CD1c-positive myeloid dendritic cell (primary cell): ENCODE results near the gene SPRY4.
"Not testable (repeated sequence)": the region's sequence is repeated elsewhere in the genome, so short reads cannot be mapped to it uniquely, and the experiment has no call there.

Experiments used
- DNase-seq: peaks from one replicate; pipeline ENCODE4 v3.0.0-alpha.2; 2016; ENCODE audit errors: extremely low spot score

The SPRY4 gene, protein sequence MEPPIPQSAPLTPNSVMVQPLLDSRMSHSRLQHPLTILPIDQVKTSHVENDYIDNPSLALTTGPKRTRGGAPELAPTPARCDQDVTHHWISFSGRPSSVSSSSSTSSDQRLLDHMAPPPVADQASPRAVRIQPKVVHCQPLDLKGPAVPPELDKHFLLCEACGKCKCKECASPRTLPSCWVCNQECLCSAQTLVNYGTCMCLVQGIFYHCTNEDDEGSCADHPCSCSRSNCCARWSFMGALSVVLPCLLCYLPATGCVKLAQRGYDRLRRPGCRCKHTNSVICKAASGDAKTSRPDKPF

DNA sequence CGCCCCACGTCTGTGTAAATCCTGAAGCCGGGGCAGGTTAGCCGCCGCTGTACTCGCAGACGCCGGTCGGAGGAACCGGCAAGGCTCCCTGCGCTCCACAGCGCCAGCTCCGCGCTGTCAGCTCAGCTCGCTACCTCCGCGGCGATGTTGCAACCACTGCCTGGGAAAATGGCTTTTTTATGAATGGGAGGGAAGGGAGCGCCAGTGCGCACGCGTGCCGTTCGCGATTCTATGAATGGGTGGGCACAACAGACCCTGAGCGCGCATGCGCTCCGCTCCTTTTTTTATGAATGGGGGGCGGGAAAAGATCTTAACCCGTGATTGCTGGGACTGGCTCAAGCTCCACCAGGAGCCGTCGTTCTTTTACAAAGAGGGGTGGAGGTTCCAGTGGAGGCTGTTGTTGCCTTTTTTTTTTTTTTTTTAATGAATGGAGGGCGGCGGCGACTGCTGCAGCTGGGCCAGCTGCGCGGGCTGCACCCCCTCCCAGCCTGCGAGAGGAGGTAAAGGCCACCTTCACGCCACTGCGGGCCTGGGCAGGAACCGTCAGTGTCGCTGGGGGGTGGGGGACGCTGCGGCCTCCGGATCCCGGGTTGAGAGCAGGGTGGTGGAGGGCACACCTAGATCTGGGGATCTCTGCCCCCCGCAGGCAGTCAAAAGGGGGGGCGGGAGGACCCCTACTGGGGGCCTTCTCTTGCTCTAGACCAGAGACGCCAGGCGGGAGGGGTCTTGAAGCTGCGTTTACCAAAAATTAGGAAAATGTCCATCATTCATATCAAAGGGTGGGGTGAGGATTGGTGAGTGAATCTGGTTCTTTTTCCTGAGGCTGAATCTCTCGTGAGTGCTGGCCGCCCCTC lies at the start of gene SPRY4:
TSS of gene SPRY4 (minus strand) at position 151 of the 854 bp plus-strand sequence. CDS start 9,913 bp downstream, outside the sequence.
- DNase-seq, result peak; percentile 81

GRCh38 chr5:142368529-142368928 lies 43.7 kb upstream of the SPRY4 start:
- no peak for DNase-seq

GRCh38 chr5:142366007-142366406 lies 41.2 kb upstream of the SPRY4 start:
- DNase-seq, result no peak

GRCh38 chr5:142364251-142365145 lies 39.7 kb upstream of the SPRY4 start:
- DNase-seq, result peak; percentile 61

GRCh38 chr5:142363619-142363963 lies 38.8 kb upstream of the SPRY4 start:
- DNase-seq, result no peak

GRCh38 chr5:142362193-142362592 lies 37.4 kb upstream of the SPRY4 start:
- not testable (repeated sequence) for DNase-seq

GRCh38 chr5:142360607-142361120 lies 35.8 kb upstream of the SPRY4 start:
- no peak for DNase-seq

DNA sequence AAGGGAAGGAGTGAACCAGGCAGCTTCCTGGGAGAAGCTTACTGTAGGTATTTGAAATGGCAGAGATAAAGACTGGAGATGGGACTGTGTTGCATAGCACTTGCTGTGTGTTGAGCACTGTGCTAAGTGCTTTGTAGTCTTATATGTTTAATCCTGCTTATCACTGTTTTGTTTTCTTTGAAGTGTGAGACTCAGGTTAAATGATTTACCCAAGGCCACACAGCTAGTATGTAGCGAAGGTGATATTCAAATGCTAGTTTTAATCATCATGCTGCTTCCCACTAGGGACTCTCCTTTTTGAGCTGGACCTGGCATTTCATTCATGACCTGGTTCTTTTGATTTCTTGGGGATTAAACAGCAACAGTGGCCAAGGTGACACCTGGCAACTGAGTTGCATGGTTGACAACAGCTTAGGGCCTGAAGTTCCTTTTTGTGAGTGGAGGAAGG lies 35.3 kb upstream of the SPRY4 start:
- DNase-seq, result no peak

GRCh38 chr5:142358648-142359047 lies 33.8 kb upstream of the SPRY4 start:
- DNase-seq, result no peak

- no peak for DNase-seq
Observed at GRCh38 chr5:142358121-142358520, 33.3 kb upstream of the SPRY4 start.

GRCh38 chr5:142357469-142358090 lies 32.8 kb upstream of the SPRY4 start:
- peak; percentile 11 for DNase-seq

DNA sequence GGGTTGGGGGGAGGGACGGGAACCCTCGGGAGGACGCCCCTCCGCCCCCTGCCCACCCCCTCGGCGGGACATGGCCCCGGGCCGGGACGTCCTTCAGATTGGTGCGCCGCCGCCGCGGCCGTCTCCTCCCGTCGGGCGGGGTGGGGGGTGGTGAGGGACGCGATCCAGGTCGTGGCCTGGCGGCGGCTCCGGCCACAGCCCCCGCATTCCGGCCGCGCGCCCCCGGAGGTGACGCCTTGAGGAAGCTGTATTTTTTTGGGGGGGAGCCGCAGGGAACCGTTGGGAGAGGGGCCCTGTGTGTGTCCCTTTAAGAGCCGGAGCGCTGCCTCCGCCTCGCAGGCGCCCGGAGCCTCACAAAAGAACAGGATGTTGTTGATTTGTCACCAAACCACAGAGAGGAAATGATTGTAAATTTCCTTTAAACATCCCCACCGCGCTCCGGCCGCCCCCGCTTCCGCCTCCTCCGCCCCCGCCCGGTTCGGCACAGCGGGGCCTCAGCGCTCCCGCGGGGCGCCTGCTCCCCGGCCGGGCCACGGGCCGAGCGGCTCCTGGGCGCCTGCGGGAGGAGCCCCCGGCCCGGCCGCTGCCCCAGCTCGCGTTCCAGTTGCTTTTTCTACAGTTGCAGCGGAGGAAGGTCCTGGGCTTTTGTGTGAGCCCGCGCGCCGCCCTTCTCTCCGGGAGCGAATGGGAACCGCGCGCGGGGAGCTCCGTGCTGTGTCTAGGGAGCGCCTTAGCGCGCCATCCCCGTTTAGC lies 32.1 kb upstream of the SPRY4 start:
- peak; percentile 94 for DNase-seq

DNA sequence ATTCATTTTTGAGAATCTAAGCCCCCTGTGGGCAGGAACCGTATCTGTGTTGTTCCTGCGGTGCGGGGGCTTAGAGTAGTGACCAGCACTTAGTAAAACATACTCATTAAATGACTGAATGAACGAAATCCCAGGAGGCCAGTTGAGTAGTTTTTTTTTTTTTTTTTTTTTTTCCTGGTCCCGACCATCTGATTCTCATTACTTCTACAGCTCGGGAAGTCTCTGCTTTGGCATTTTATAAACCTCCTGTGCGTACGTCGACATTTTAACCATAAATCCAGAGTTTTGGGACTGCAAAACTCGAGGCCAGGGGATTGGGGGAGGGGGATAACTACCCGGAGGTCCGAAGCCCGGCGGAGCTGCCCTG lies 31.5 kb upstream of the SPRY4 start:
- DNase-seq, result no peak

DNA sequence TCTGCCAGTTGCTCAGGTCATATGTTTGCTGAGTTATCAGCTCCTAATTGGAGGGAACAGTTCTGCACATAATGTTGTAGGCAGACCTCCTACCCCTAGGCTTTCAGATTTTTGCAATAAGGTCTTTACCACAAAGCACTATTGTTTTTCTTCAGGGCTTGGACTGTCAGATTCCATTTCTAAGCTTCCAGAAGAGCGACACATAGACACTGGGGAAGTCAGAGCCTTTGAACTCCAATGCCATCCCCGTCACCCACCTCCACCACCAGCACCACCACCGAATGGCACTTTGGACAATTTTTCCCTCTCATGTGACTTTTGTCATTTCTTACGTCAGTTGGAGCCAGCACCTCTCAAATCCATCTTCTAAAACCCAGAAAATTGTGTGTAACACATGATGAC lies 28.3 kb upstream of the SPRY4 start:
- peak; percentile 42 for DNase-seq

DNA sequence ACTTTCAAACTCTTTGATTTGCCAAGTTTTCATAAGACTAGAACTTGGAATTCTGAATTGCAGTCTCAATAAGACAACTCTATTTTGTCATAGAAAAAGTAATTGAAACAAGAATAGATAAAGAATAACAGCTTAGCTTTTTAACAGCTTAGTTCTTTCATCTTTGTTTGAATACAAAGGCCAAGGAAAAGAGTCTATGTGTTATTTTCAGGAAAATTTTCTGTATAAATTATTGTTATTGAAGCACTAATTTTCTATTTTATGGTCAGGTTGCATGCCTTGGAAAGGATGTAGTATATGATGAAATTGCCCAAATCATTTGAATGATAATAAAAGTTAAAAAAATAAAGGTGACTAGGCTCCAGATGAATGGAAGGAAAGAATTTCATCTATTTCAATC lies 25.2 kb upstream of the SPRY4 start:
- DNase-seq, result no peak

DNA sequence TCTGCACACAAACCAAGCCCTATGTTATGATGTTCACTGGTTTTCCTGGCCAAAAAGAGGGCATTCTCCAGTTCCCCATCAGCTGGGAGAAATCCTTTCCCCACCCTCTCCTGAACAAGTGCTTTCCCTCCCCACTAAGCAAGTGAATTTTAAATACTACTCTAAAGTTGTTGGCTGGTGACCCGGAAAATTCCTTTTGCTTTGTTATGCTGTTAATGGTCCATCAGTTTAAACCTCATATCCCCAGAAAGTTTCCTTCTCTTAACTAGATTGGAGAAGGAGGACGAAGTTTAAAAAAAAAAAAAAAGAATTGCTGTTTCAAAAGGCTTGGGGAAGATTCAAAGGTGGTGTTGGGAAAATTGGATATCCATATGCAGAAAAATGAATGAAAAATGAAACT lies 21.9 kb upstream of the SPRY4 start:
- DNase-seq, result no peak

DNA sequence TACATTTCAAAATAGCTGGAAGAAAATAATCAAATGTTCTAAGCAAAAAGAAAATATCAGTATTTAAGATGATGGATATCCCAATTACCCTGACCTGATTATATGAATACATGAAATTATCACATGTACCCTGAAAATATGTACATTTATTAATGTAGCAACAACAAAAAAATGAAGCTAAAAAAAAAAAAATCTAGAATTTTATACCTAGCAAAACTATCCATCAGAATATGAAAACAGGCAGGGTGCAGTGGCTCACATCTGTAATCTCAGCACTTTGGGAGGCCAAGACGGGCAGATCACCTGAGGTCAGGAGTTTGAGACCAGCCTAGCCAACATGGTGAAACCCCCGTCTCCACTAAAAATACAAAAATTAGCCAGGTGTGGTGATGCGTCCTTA lies 20.1 kb upstream of the SPRY4 start:
- not testable (repeated sequence) for DNase-seq

- no peak for DNase-seq
Observed at GRCh38 chr5:142343531-142343930, 18.7 kb upstream of the SPRY4 start.

DNA sequence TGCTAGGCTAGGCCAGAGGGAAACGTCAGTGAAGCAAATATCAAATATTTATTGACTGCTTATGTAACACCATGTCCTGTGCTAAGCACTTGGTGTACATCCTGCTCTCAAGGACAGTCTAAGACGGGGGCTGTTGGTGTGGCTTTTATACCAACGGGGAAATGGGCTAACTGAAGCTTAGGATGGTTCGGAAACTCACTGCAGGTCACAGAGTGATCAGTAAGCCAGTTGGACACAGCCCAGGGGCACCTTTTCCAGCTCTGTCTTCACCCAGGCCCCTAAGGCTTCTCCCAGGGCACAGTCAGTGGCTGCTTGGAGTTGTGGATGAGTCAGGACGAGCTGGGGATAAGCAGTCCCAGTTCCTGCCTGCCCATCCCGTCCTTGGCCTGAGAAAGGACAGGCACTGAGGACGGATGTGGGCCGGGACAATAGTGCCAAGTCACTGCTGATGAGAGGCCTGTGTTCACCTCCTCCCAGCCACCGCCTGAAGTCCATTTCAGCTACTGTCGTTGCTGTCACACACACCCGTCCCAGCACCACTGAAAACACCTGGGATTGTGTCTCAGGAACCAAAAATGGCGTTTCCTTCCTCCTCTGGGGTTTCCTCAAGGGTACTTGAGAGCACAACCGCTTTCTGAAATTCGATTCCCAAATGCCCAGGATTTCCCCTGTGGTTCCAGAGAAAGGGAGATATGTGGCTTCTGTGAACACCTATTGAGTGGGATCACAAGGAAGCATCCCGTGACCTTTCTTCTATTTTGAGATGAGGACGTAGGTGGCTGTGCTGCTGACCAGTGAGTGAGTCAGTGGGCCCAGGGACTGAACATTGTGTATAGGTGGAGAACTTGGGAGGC lies 17.5 kb upstream of the SPRY4 start:
- no peak for DNase-seq

GRCh38 chr5:142339781-142340180 lies 15.0 kb upstream of the SPRY4 start:
- no peak for DNase-seq
